ENCODE measurements around the gene ECE1. TPM values are rescaled to one million over a fixed set of nuclear protein-coding genes. Genes with fewer than 3 reads are reported as not detected.

The ECE1 gene
- total and polyA plus RNA-seq, 9 of the 15 experiments (the other 6 are each of a cell fraction or from before 2014, with no cell fraction given): 0.56 to 34.8 (median 11.0) TPM

DNA sequence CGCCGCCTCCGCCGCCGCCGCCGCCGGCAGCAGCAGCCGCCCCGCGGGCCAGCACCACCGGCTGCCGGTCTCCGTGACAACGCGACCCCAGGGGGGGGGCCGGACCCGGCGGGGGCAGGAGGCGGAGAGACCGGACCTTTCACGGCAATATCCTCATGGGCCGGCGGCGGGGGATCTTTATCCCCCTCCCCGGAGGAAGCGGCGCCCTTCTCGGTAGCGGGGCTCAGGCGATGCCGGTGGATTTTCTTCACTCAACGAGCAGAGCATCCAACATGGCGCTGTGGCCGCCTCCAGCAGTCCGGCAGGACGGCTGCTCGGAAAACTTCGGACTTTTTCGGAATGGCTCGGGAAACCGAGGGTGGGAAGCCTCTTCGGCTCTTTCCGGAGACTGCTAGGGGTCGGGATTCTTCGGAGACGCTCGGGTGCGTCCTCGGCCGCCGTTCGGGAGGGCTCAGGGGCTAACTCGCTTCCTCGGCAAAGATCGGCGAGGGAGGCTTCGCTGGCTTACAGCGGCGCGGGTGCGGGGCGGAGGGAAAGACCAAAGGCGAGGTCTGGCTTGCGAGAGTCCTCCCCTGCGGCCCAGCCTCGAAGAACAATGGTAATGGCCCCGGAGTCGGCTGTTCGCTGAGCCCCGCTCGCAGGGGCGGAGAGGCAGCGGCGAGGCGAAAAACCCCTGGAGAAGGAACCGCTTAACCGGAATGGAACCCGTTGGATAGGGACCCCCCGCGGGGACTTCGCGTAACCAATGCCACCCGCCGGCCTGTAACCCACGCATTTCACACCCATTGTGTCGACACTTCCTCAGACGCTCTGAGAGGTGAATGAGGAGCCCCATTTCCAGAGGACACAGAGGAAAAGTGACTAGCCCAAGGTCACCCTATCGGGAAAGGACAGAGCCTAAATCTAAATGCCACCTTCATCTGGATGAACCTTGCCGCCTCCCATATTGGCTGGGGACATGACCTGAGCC, 113.4 kb downstream of the ECE1 start, which contains the start of gene EIF4G3 (continued):
- TF ChIP-seq, protein P1, sequence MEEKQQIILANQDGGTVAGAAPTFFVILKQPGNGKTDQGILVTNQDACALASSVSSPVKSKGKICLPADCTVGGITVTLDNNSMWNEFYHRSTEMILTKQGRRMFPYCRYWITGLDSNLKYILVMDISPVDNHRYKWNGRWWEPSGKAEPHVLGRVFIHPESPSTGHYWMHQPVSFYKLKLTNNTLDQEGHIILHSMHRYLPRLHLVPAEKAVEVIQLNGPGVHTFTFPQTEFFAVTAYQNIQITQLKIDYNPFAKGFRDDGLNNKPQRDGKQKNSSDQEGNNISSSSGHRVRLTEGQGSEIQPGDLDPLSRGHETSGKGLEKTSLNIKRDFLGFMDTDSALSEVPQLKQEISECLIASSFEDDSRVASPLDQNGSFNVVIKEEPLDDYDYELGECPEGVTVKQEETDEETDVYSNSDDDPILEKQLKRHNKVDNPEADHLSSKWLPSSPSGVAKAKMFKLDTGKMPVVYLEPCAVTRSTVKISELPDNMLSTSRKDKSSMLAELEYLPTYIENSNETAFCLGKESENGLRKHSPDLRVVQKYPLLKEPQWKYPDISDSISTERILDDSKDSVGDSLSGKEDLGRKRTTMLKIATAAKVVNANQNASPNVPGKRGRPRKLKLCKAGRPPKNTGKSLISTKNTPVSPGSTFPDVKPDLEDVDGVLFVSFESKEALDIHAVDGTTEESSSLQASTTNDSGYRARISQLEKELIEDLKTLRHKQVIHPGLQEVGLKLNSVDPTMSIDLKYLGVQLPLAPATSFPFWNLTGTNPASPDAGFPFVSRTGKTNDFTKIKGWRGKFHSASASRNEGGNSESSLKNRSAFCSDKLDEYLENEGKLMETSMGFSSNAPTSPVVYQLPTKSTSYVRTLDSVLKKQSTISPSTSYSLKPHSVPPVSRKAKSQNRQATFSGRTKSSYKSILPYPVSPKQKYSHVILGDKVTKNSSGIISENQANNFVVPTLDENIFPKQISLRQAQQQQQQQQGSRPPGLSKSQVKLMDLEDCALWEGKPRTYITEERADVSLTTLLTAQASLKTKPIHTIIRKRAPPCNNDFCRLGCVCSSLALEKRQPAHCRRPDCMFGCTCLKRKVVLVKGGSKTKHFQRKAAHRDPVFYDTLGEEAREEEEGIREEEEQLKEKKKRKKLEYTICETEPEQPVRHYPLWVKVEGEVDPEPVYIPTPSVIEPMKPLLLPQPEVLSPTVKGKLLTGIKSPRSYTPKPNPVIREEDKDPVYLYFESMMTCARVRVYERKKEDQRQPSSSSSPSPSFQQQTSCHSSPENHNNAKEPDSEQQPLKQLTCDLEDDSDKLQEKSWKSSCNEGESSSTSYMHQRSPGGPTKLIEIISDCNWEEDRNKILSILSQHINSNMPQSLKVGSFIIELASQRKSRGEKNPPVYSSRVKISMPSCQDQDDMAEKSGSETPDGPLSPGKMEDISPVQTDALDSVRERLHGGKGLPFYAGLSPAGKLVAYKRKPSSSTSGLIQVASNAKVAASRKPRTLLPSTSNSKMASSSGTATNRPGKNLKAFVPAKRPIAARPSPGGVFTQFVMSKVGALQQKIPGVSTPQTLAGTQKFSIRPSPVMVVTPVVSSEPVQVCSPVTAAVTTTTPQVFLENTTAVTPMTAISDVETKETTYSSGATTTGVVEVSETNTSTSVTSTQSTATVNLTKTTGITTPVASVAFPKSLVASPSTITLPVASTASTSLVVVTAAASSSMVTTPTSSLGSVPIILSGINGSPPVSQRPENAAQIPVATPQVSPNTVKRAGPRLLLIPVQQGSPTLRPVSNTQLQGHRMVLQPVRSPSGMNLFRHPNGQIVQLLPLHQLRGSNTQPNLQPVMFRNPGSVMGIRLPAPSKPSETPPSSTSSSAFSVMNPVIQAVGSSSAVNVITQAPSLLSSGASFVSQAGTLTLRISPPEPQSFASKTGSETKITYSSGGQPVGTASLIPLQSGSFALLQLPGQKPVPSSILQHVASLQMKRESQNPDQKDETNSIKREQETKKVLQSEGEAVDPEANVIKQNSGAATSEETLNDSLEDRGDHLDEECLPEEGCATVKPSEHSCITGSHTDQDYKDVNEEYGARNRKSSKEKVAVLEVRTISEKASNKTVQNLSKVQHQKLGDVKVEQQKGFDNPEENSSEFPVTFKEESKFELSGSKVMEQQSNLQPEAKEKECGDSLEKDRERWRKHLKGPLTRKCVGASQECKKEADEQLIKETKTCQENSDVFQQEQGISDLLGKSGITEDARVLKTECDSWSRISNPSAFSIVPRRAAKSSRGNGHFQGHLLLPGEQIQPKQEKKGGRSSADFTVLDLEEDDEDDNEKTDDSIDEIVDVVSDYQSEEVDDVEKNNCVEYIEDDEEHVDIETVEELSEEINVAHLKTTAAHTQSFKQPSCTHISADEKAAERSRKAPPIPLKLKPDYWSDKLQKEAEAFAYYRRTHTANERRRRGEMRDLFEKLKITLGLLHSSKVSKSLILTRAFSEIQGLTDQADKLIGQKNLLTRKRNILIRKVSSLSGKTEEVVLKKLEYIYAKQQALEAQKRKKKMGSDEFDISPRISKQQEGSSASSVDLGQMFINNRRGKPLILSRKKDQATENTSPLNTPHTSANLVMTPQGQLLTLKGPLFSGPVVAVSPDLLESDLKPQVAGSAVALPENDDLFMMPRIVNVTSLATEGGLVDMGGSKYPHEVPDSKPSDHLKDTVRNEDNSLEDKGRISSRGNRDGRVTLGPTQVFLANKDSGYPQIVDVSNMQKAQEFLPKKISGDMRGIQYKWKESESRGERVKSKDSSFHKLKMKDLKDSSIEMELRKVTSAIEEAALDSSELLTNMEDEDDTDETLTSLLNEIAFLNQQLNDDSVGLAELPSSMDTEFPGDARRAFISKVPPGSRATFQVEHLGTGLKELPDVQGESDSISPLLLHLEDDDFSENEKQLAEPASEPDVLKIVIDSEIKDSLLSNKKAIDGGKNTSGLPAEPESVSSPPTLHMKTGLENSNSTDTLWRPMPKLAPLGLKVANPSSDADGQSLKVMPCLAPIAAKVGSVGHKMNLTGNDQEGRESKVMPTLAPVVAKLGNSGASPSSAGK (IDR thresholded peaks at IDR 0.05): peak; percentile 98
- TF ChIP-seq SMAD2 (IDR thresholded peaks at IDR 0.05; ENCODE audit: low read depth, low read length): no peak
- TF ChIP-seq ZNF384 (IDR thresholded peaks at IDR 0.05; ENCODE audit: low read depth, low read length): no peak
- TF ChIP-seq NR4A1 (CRISPR knock-in tag; IDR thresholded peaks at IDR 0.05): 0 out of 2 replicates have a peak, but pooled peaks have one; percentile 76
- peak; percentile 88 for TF ChIP-seq NR4A1 (tag; IDR thresholded peaks at IDR 0.05)
- TF ChIP-seq ZSCAN32 (CRISPR knock-in tag; IDR thresholded peaks at IDR 0.05): no peak
- peak; percentile 97 for TF ChIP-seq MYC (IDR thresholded peaks at IDR 0.05; ENCODE audit: low read depth, low read length)
- TF ChIP-seq MYC (CRISPR knock-in tag; IDR thresholded peaks at IDR 0.05; ENCODE audit: borderline replicate concordance, low read depth): 0 out of 2 replicates have a peak, but pooled peaks have one; percentile 23
- no peak for TF ChIP-seq ADNP (tag; IDR thresholded peaks at IDR 0.05)
- TF ChIP-seq, protein P2, sequence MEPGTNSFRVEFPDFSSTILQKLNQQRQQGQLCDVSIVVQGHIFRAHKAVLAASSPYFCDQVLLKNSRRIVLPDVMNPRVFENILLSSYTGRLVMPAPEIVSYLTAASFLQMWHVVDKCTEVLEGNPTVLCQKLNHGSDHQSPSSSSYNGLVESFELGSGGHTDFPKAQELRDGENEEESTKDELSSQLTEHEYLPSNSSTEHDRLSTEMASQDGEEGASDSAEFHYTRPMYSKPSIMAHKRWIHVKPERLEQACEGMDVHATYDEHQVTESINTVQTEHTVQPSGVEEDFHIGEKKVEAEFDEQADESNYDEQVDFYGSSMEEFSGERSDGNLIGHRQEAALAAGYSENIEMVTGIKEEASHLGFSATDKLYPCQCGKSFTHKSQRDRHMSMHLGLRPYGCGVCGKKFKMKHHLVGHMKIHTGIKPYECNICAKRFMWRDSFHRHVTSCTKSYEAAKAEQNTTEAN (CRISPR knock-in tag; IDR thresholded peaks at IDR 0.05): no peak
- TF ChIP-seq, protein P3, sequence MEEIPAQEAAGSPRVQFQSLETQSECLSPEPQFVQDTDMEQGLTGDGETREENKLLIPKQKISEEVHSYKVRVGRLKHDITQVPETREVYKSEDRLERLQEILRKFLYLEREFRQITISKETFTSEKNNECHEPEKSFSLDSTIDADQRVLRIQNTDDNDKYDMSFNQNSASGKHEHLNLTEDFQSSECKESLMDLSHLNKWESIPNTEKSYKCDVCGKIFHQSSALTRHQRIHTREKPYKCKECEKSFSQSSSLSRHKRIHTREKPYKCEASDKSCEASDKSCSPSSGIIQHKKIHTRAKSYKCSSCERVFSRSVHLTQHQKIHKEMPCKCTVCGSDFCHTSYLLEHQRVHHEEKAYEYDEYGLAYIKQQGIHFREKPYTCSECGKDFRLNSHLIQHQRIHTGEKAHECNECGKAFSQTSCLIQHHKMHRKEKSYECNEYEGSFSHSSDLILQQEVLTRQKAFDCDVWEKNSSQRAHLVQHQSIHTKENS (CRISPR knock-in tag; IDR thresholded peaks at IDR 0.05): no peak
- no peak for TF ChIP-seq ZNF324 (CRISPR knock-in tag; IDR thresholded peaks at IDR 0.05)
- TF ChIP-seq NCOA4 (IDR thresholded peaks at IDR 0.05; ENCODE audit: partially characterized antibody): no peak
